H1 (cell line): ENCODE data around the gene PTP4A1. TPM values are rescaled to one million over a fixed set of nuclear protein-coding genes. Genes with fewer than 3 reads are reported as not detected.

Source experiments
- BCL11A ChIP-seq, 2 experiments: IDR thresholded peaks; one replicate each; pipeline ENCODE4 v1.6.1; 2011; ENCODE audit warnings: low read depth in 2 of 2, low read length in 2 of 2, mild to moderate bottlenecking in 2 of 2
- CBX8 ChIP-seq: fragments of 300-800, 300-1000 bp; sonication (generic); IDR thresholded peaks from 2 replicates; pipeline ENCODE4 v1.7.1; 2016; ENCODE audit warnings: low read depth, low read length, borderline replicate concordance
- CHD7 ChIP-seq: fragments of 300-600 bp; sonication (generic); IDR thresholded peaks from 2 replicates; pipeline ENCODE4 v1.7.1; 2012; ENCODE audit warnings: low read length, moderate library complexity, mild to moderate bottlenecking, inconsistent platforms; ENCODE audit not compliant: insufficient replicate concordance
- HDAC2 ChIP-seq, 2 experiments: fragments of 300-600 bp in 1 of 2; sonication (generic) in 1 of 2; IDR thresholded peaks; 2 replicates each; pipeline ENCODE4 v1.6.1; 2011 to 2012; ENCODE audit warnings: low read depth in 2 of 2, low read length in 2 of 2, mild to moderate bottlenecking in 2 of 2, moderate library complexity in 2 of 2, borderline replicate concordance in 1 of 2, inconsistent platforms in 1 of 2
- NRF1 ChIP-seq: IDR thresholded peaks from 2 replicates; pipeline ENCODE4 v1.6.1; 2011; ENCODE audit warnings: mild to moderate bottlenecking, low read depth, low read length, improper control_type of control experiment
- POLR2A ChIP-seq, 2 experiments: IDR thresholded peaks; 1 replicate in 1 of 2; 2 replicates in 1 of 2; pipeline ENCODE4 v1.6.1; 2011; ENCODE audit warnings: low read depth in 2 of 2, low read length in 2 of 2, mild to moderate bottlenecking in 2 of 2; ENCODE audit errors: control extremely low read depth in 1 of 2
- SAP30 ChIP-seq: fragments of 300-600 bp; sonication (generic); IDR thresholded peaks from 2 replicates; pipeline ENCODE4 v1.7.1; 2012; ENCODE audit warnings: low read length, moderate library complexity, mild to moderate bottlenecking, inconsistent platforms; ENCODE audit not compliant: insufficient read depth, insufficient replicate concordance
- ZNF274 ChIP-seq: IDR thresholded peaks from 2 replicates; pipeline ENCODE4 v1.7.0; 2012; ENCODE audit warnings: low read length, borderline replicate concordance; ENCODE audit errors: extremely low read depth
- polyA plus RNA-seq, 7 experiments: library from polyadenylated mRNA; depleted of rRNA in 3 of 7; stranded (reverse) in 5 of 7; unstranded in 2 of 7; fragments of >200 nt in 5 of 7; fragments of 200-250 nt in 2 of 7; gene quantifications; 1 replicate in 5 of 7; 2 replicates in 1 of 7; 4 replicates in 1 of 7; pipeline versions ENCODE4 v1.2.1 to v1.2.3, GENCODE V29; 2011 to 2013; ENCODE audit warnings: missing spikeins in 2 of 7, mixed read lengths in 2 of 7
- total RNA-seq: library from RNA; stranded (reverse); fragmentation: NEBNext Ultra II Directional; extraction: Animal tissue kit (Norgen Biotek cat#: 25700); gene quantifications from 2 replicates; pipeline ENCODE4 v1.2.1, GENCODE V29; 2021

Gene PTP4A1
- total and polyA plus RNA-seq, 2 of the 8 experiments (the other 6 are each of a cell fraction or from before 2014, with no cell fraction given), result 21.1 to 76.3 TPM

DNA sequence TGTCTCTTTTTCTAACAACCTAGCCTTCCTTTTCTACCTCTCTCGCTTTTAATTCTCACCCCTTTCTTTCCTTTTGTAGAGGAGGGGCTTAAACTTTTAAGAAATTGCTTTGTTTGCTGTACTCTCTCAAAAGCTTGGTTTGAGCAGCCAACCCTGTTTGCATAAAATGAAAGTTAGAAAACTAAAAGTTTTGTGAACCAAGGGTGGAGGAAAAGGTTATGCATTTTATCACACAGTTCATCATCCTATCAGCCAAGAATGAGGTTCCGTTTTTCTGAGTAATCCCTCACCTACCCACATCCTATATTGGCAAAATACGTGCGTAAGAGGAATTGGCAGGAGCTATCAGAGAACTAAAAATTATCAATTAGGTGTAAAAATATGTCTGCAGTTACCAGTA, 42.8 kb upstream of the PTP4A1 start (continued):
- no peak for TF ChIP-seq CHD7
- no peak for TF ChIP-seq HDAC2 (IDR thresholded peaks at IDR 0.05; ENCODE audit: borderline replicate concordance in 1 of 2, low read depth in 2 of 2, low read length in 2 of 2)
- no peak for TF ChIP-seq SAP30
- TF ChIP-seq CBX8, result no peak
- no peak for TF ChIP-seq NRF1
- TF ChIP-seq POLR2A (IDR thresholded peaks at IDR 0.05; ENCODE audit: control extremely low read depth in 1 of 2, low read depth in 2 of 2, low read length in 2 of 2), result no peak
- TF ChIP-seq BCL11A (IDR thresholded peaks at IDR 0.05; ENCODE audit: low read depth in 2 of 2, low read length in 2 of 2), result no peak
- TF ChIP-seq ZNF274, result no peak
